Umbilical cord (tissue), 2 donors: ENCODE measurements around the gene ZFP36L1. TPM values are rescaled to one million over a fixed set of nuclear protein-coding genes. Genes with fewer than 3 reads are reported as not detected.

Experiments
- DNase-seq: peaks from one replicate; pipeline ENCODE4 v3.0.0-alpha.2; 2015; ENCODE audit warnings: low spot score
- total RNA-seq: library from RNA; depleted of rRNA; stranded (reverse); fragments of >200 nt; gene quantifications from one replicate; pipeline ENCODE4 v1.2.3, GENCODE V29; 2014; ENCODE audit warnings: low replicate concordance; ENCODE audit not compliant: insufficient read depth

Gene ZFP36L1
- total RNA-seq, 1 donor from 2014 or later, result 134 TPM

- DNase-seq, result peak; percentile 95
These were observed 23.5 kb upstream of the ZFP36L1 start for GRCh38 chr14:68816183-68816942.

- DNase-seq, result no peak
These were observed 22.7 kb upstream of the ZFP36L1 start for GRCh38 chr14:68815298-68816182.

- peak; percentile 77 for DNase-seq
These were observed 21.9 kb upstream of the ZFP36L1 start for GRCh38 chr14:68814539-68815297.

GRCh38 chr14:68814238-68814538 lies 21.3 kb upstream of the ZFP36L1 start:
- no peak for DNase-seq

- DNase-seq, result no peak
These were observed 20.5 kb upstream of the ZFP36L1 start for GRCh38 chr14:68813318-68813838.

- no peak for DNase-seq
These were observed 18.3 kb upstream of the ZFP36L1 start for GRCh38 chr14:68811171-68811570.

GRCh38 chr14:68810173-68811153 lies 17.6 kb upstream of the ZFP36L1 start:
- DNase-seq, result no peak

- DNase-seq, result no peak
These were observed 16.7 kb upstream of the ZFP36L1 start for GRCh38 chr14:68809524-68809923.

- DNase-seq, result no peak
These were observed 16.0 kb upstream of the ZFP36L1 start for GRCh38 chr14:68808696-68809480.

- DNase-seq, result no peak
These were observed 15.1 kb upstream of the ZFP36L1 start for GRCh38 chr14:68807987-68808386.

GRCh38 chr14:68807148-68807600 lies 14.3 kb upstream of the ZFP36L1 start:
- peak; percentile 91 for DNase-seq

GRCh38 chr14:68806526-68807147 lies 13.8 kb upstream of the ZFP36L1 start:
- DNase-seq, result no peak

- DNase-seq, result peak; percentile 76
These were observed 12.5 kb upstream of the ZFP36L1 start for GRCh38 chr14:68805414-68805813.

- DNase-seq, result no peak
These were observed 8.8 kb upstream of the ZFP36L1 start for GRCh38 chr14:68801631-68802030.

- DNase-seq, result no peak
These were observed 8.1 kb upstream of the ZFP36L1 start for GRCh38 chr14:68800953-68801352.

- no peak for DNase-seq
These were observed 7.5 kb upstream of the ZFP36L1 start for GRCh38 chr14:68800390-68800789.

GRCh38 chr14:68798621-68799020 lies 5.8 kb upstream of the ZFP36L1 start:
- no peak for DNase-seq

GRCh38 chr14:68797121-68797670 lies 4.3 kb upstream of the ZFP36L1 start:
- DNase-seq, result no peak
